GM12801 (cell line): ENCODE data around the gene ZC3H6.

Experiments
- CTCF ChIP-seq: IDR thresholded peaks from one replicate; pipeline ENCODE4 v1.5.1; 2011; ENCODE audit warnings: control low read depth; ENCODE audit not compliant: insufficient read length; ENCODE audit errors: extremely low read depth

The ZC3H6 gene

GRCh38 chr2:112244854-112245253, 30.5 kb upstream of the ZC3H6 start:
- TF ChIP-seq CTCF, result no peak

- TF ChIP-seq CTCF, result no peak
These were observed 24.1 kb upstream of the ZC3H6 start for GRCh38 chr2:112251271-112251670.

- no peak for TF ChIP-seq CTCF
These were observed 22.1 kb upstream of the ZC3H6 start for GRCh38 chr2:112253261-112253815.

GRCh38 chr2:112254466-112255240, 20.7 kb upstream of the ZC3H6 start, which contains the start of gene ZC3H8:
Gene ZC3H8 (minus strand): TSS chr2:112255042. CDS start chr2:112254981, 61 bp downstream.
- no peak for TF ChIP-seq CTCF

GRCh38 chr2:112255875-112256274, 19.5 kb upstream of the ZC3H6 start:
- TF ChIP-seq CTCF, result no peak

GRCh38 chr2:112256654-112257053, 18.7 kb upstream of the ZC3H6 start:
- no peak for TF ChIP-seq CTCF

- TF ChIP-seq CTCF, result no peak
These were observed 17.8 kb upstream of the ZC3H6 start for GRCh38 chr2:112257575-112257974.
